Left cardiac atrium (tissue), 4 donors: Measurements from ENCODE around the gene BCR. TPM values are rescaled to one million over a fixed set of nuclear protein-coding genes. Genes with fewer than 3 reads are reported as not detected.
A peak's percentile ranks its signal among the peaks of the same experiment; 100 is the strongest.

Experiments used
- ATAC-seq, 2 donors: fragments of 200-7000 bp; cut with Tn5 transposase; one replicate each; pipeline ENCODE4 v1.9.1; 2020; ENCODE audit warnings: mild to moderate bottlenecking in 2 of 2, moderate library complexity in 2 of 2
- DNase-seq: peaks from one replicate; pipeline ENCODE4 v3.0.0-alpha.2; 2020
- intact Hi-C, 2 donors: fragments of 100-400 bp; cut with DNase I; formaldehyde crosslinking; loops; one replicate each; pipeline versions ENCODE4 v1.14.1 to v1.15.1; 2022 to 2023
- total RNA-seq, 2 donors: library from RNA; stranded (reverse); fragmentation: NEBNext Ultra II Directional; extraction: Animal tissue kit (Norgen Biotek cat#: 25700); gene quantifications; one replicate each; pipeline ENCODE4 v1.2.1, GENCODE V29; 2021
- donor health status: DM: no; HTN: yes; CAD: no.
- donor health status: DM: no; HTN: yes; CAD: no; lungs with severe emphysema.
- donor health status: DM: yes; HTN: yes; CAD: no.
- donor health status: Dilated cardiomyopathy.

The BCR gene
- total RNA-seq, 2 donors from 2014 or later = 28.0 to 47.1 TPM

- no peak for DNase-seq
- intact Hi-C loops = no loop called here
- ATAC-seq = peak in 1 of 2 donors; percentile 16
Measured at GRCh38 chr22:23147617-23148387, 32.5 kb upstream of the BCR start.

- DNase-seq = no peak
- ATAC-seq = no peak
- intact Hi-C loops = no loop called here
Measured at GRCh38 chr22:23149743-23150238, 30.5 kb upstream of the BCR start.

- DNase-seq (no peak), ATAC-seq (no peak)
- intact Hi-C loops = no loop called here
Measured at GRCh38 chr22:23150762-23151161, 29.5 kb upstream of the BCR start.

- ATAC-seq (no peak), DNase-seq (no peak)
- intact Hi-C loops = no loop called here
Measured at GRCh38 chr22:23151827-23152226, 28.5 kb upstream of the BCR start.

GRCh38 chr22:23152238-23153114 is 27.8 kb upstream of the BCR start:
- DNase-seq (no peak), ATAC-seq (no peak)
- intact Hi-C loops = no loop called here

GRCh38 chr22:23153994-23154393 is 26.3 kb upstream of the BCR start:
- intact Hi-C loops = no loop called here
- DNase-seq = no peak
- ATAC-seq = no peak

- ATAC-seq (no peak), DNase-seq (no peak)
- intact Hi-C loops = no loop called here
Measured at GRCh38 chr22:23154461-23154860, 25.8 kb upstream of the BCR start.

GRCh38 chr22:23155143-23155542 is 25.2 kb upstream of the BCR start:
- ATAC-seq = no peak
- no peak for DNase-seq
- intact Hi-C loops = no loop called here

- intact Hi-C loops = no loop called here
- no peak for ATAC-seq
- DNase-seq = no peak
Measured at GRCh38 chr22:23155831-23156230, 24.5 kb upstream of the BCR start.

- ATAC-seq (no peak), DNase-seq (no peak)
- intact Hi-C loops = no loop called here
Measured at GRCh38 chr22:23156286-23156685, 24.0 kb upstream of the BCR start.

GRCh38 chr22:23157560-23158515 is 22.5 kb upstream of the BCR start:
- DNase-seq = no peak
- intact Hi-C loops = no loop called here
- no peak for ATAC-seq

GRCh38 chr22:23158516-23159290 is 21.6 kb upstream of the BCR start:
- intact Hi-C loops = no loop called here
- no peak for DNase-seq
- ATAC-seq = no peak

- no peak for DNase-seq
- intact Hi-C loops = no loop called here
Measured at GRCh38 chr22:23159291-23159630, 21.0 kb upstream of the BCR start.

GRCh38 chr22:23161029-23161428 is 19.3 kb upstream of the BCR start:
- intact Hi-C loops = no loop called here
- DNase-seq = no peak
- ATAC-seq = no peak

More at GRCh38 chr22:23159291-23159630, 21.0 kb upstream of the BCR start:
- no peak for ATAC-seq

- intact Hi-C loops = no loop called here
- DNase-seq (no peak), ATAC-seq (no peak)
Measured at GRCh38 chr22:23161574-23161973, 18.7 kb upstream of the BCR start.

GRCh38 chr22:23163665-23164064 is 16.6 kb upstream of the BCR start:
- ATAC-seq = peak; percentile 36 to 71
- no peak for DNase-seq
- intact Hi-C loops = no loop called here

GRCh38 chr22:23164091-23164490 is 16.2 kb upstream of the BCR start:
- ATAC-seq (no peak), DNase-seq (no peak)
- intact Hi-C loops = no loop called here

GRCh38 chr22:23166042-23166831 is 14.1 kb upstream of the BCR start:
- no peak for ATAC-seq
- DNase-seq = no peak
- intact Hi-C loops = no loop called here
